NT2/D1 (cell line): Measurements from ENCODE around the gene CYP4F8.

ENCODE experiments used
- SUZ12 ChIP-seq: IDR thresholded peaks from 2 replicates; pipeline ENCODE4 v1.6.1; 2011; ENCODE audit not compliant: insufficient read length, insufficient read depth; ENCODE audit errors: extremely low read depth
- YY1 ChIP-seq: IDR thresholded peaks from 2 replicates; pipeline ENCODE4 v1.6.1; 2011; ENCODE audit not compliant: insufficient read length, insufficient read depth
- ZNF274 ChIP-seq: IDR thresholded peaks from 2 replicates; pipeline ENCODE4 v1.6.1; 2011; ENCODE audit warnings: mild to moderate bottlenecking, low read depth, low read length

GRCh38 chr19:15671891-15672579, 57.0 kb downstream of the CYP4F8 start:
- TF ChIP-seq YY1 (no peak), SUZ12 (no peak), ZNF274 (no peak)
